IPS-20b (cell line): Measurements from ENCODE around the gene RTF1.

Experiments used
- H3K27ac ChIP-seq: one replicate; pipeline ENCODE4 v1.5.1; 2013; ENCODE audit warnings: low read length
- H3K27me3 ChIP-seq: 2 replicates; pipeline ENCODE4 v1.6.1; 2013; ENCODE audit warnings: mild to moderate bottlenecking, low read length, inconsistent platforms; ENCODE audit not compliant: insufficient read depth
- H3K36me3 ChIP-seq: 2 replicates; pipeline ENCODE4 v1.6.1; 2013; ENCODE audit warnings: low read depth, mild to moderate bottlenecking, inconsistent platforms, low read length, moderate library complexity; ENCODE audit not compliant: insufficient read depth
- H3K4me1 ChIP-seq: 2 replicates; pipeline ENCODE4 v1.6.1; 2013; ENCODE audit warnings: mild to moderate bottlenecking, control low read depth, inconsistent platforms, low read length, moderate library complexity; ENCODE audit not compliant: insufficient read depth
- H3K4me3 ChIP-seq: 2 replicates; pipeline ENCODE4 v1.5.1; 2013; ENCODE audit warnings: mild to moderate bottlenecking, low read length, inconsistent platforms
- H3K9ac ChIP-seq: 2 replicates; pipeline ENCODE4 v1.6.1; 2013; ENCODE audit warnings: low read depth, mild to moderate bottlenecking, inconsistent platforms, low read length, moderate library complexity
- H3K9me3 ChIP-seq: 2 replicates; pipeline ENCODE4 v1.6.1; 2013; ENCODE audit warnings: mild to moderate bottlenecking, low read depth, low read length, inconsistent platforms; ENCODE audit not compliant: insufficient read depth

RTF1 gene

GRCh38 chr15:41512512-41512939, 95.6 kb downstream of the RTF1 start:
- Histone ChIP-seq H3K27ac (no peak overlapping the region), H3K4me3 (peak overlapping the region; percentile 61; the same call in 1 of the 2 replicates), H3K36me3 (peaks cover 7% of the 10 kb centered on the region), H3K9ac (no peak overlapping the region), H3K4me1 (no peaks in the 10 kb centered on the region), H3K9me3 (no peaks in the 10 kb centered on the region), H3K27me3 (peaks cover 72% of the 10 kb centered on the region)

GRCh38 chr15:41512940-41513505, 96.1 kb downstream of the RTF1 start:
- H3K36me3 ChIP-seq = peaks cover 12% of the 10 kb centered on the region
- no peaks in the 10 kb centered on the region for H3K4me1 ChIP-seq
- no peak overlapping the region for H3K9ac ChIP-seq
- H3K27me3 ChIP-seq = peaks cover 67% of the 10 kb centered on the region
- peak overlapping the region; percentile 61; the same call in 1 of the 2 replicates for H3K4me3 ChIP-seq
- no peak overlapping the region for H3K27ac ChIP-seq
- no peaks in the 10 kb centered on the region for H3K9me3 ChIP-seq

GRCh38 chr15:41513506-41514227, 96.8 kb downstream of the RTF1 start, which contains the start of gene LTK:
TSS of gene LTK (minus strand) at chr15:41513827. CDS start at chr15:41513709, 118 bp downstream.
- Histone ChIP-seq H3K27me3 (peaks cover 61% of the 10 kb centered on the region), H3K9me3 (no peaks in the 10 kb centered on the region), H3K9ac (no peak within 1 kb of the TSS), H3K4me3 (peak within 1 kb of the TSS; percentile 61; the same call in 1 of the 2 replicates), H3K4me1 (no peaks in the 10 kb centered on the region), H3K27ac (no peak within 1 kb of the TSS), H3K36me3 (peaks cover 15% of the 10 kb centered on the region)

GRCh38 chr15:41517895-41518449, 101.1 kb downstream of the RTF1 start:
- Histone ChIP-seq H3K27ac (no peak overlapping the region), H3K9me3 (no peaks in the 10 kb centered on the region), H3K36me3 (peaks cover 35% of the 10 kb centered on the region), H3K4me1 (no peaks in the 10 kb centered on the region), H3K9ac (no peak overlapping the region), H3K27me3 (peaks cover 18% of the 10 kb centered on the region), H3K4me3 (no peak overlapping the region)

- no peaks in the 10 kb centered on the region for H3K9me3 ChIP-seq
- peaks cover 52% of the 10 kb centered on the region for H3K36me3 ChIP-seq
- H3K9ac ChIP-seq = no peak overlapping the region
- no peak overlapping the region for H3K27ac ChIP-seq
- H3K27me3 ChIP-seq = no peaks in the 10 kb centered on the region
- no peaks in the 10 kb centered on the region for H3K4me1 ChIP-seq
- no peak overlapping the region for H3K4me3 ChIP-seq
Observed at GRCh38 chr15:41520636-41521035, 103.7 kb downstream of the RTF1 start.

GRCh38 chr15:41521614-41522013, 104.7 kb downstream of the RTF1 start:
- Histone ChIP-seq H3K4me1 (no peaks in the 10 kb centered on the region), H3K27ac (no peak overlapping the region), H3K9ac (no peak overlapping the region), H3K36me3 (peaks cover 59% of the 10 kb centered on the region), H3K9me3 (no peaks in the 10 kb centered on the region), H3K27me3 (no peaks in the 10 kb centered on the region), H3K4me3 (no peak overlapping the region)

- H3K4me1 ChIP-seq = no peaks in the 10 kb centered on the region
- H3K9ac ChIP-seq = no peak overlapping the region
- no peaks in the 10 kb centered on the region for H3K27me3 ChIP-seq
- no peaks in the 10 kb centered on the region for H3K9me3 ChIP-seq
- H3K4me3 ChIP-seq = no peak overlapping the region
- H3K27ac ChIP-seq = no peak overlapping the region
- H3K36me3 ChIP-seq = peaks cover 61% of the 10 kb centered on the region
Observed at GRCh38 chr15:41523097-41523496, 106.2 kb downstream of the RTF1 start.

- H3K9me3 ChIP-seq = no peaks in the 10 kb centered on the region
- no peak overlapping the region for H3K9ac ChIP-seq
- peaks cover 85% of the 10 kb centered on the region for H3K36me3 ChIP-seq
- H3K4me3 ChIP-seq = no peak overlapping the region
- no peaks in the 10 kb centered on the region for H3K4me1 ChIP-seq
- no peaks in the 10 kb centered on the region for H3K27me3 ChIP-seq
- H3K27ac ChIP-seq = no peak overlapping the region
Observed at GRCh38 chr15:41530363-41530956, 113.6 kb downstream of the RTF1 start.
